Osteocyte (in vitro differentiated cells): ENCODE measurements around the gene ST3GAL3. TPM values are rescaled to one million over a fixed set of nuclear protein-coding genes. Genes with fewer than 3 reads are reported as not detected.

Experiments used
- DNase-seq: peaks from one replicate; pipeline ENCODE4 v3.0.0; 2021; ENCODE audit warnings: mixed read lengths; ENCODE audit not compliant: unreplicated experiment; ENCODE audit errors: extremely low spot score
- H3K27ac Mint-ChIP-seq: one replicate; pipeline ENCODE4 v1.8.0; 2021; ENCODE audit warnings: mild to moderate bottlenecking, mixed read lengths; ENCODE audit not compliant: unreplicated experiment
- H3K27me3 Mint-ChIP-seq: one replicate; pipeline ENCODE4 v1.8.0; 2021; ENCODE audit warnings: mixed read lengths; ENCODE audit not compliant: unreplicated experiment
- H3K36me3 Mint-ChIP-seq: one replicate; pipeline ENCODE4 v1.8.0; 2021; ENCODE audit warnings: mixed read lengths; ENCODE audit not compliant: unreplicated experiment
- H3K4me1 Mint-ChIP-seq: one replicate; pipeline ENCODE4 v1.8.0; 2021; ENCODE audit warnings: mixed read lengths; ENCODE audit not compliant: unreplicated experiment
- H3K4me3 Mint-ChIP-seq: one replicate; pipeline ENCODE4 v1.8.0; 2021; ENCODE audit warnings: mild to moderate bottlenecking, moderate library complexity, mixed read lengths; ENCODE audit not compliant: unreplicated experiment
- H3K9me3 Mint-ChIP-seq: one replicate; pipeline ENCODE4 v1.8.0; 2021; ENCODE audit warnings: mixed read lengths; ENCODE audit not compliant: unreplicated experiment
- CTCF ChIP-seq: fragments of 200-600 bp; sonication (generic); IDR thresholded peaks from 2 replicates; pipeline ENCODE4 v1.5.0; 2021; ENCODE audit warnings: antibody characterized with exemption, mild to moderate bottlenecking, moderate library complexity
- total RNA-seq: library from RNA; stranded (reverse); gene quantifications from 2 replicates; pipeline ENCODE4 v1.2.1, GENCODE V29; 2021

Gene ST3GAL3
- total RNA-seq, 1 donor from 2014 or later = 26.4 TPM

DNA sequence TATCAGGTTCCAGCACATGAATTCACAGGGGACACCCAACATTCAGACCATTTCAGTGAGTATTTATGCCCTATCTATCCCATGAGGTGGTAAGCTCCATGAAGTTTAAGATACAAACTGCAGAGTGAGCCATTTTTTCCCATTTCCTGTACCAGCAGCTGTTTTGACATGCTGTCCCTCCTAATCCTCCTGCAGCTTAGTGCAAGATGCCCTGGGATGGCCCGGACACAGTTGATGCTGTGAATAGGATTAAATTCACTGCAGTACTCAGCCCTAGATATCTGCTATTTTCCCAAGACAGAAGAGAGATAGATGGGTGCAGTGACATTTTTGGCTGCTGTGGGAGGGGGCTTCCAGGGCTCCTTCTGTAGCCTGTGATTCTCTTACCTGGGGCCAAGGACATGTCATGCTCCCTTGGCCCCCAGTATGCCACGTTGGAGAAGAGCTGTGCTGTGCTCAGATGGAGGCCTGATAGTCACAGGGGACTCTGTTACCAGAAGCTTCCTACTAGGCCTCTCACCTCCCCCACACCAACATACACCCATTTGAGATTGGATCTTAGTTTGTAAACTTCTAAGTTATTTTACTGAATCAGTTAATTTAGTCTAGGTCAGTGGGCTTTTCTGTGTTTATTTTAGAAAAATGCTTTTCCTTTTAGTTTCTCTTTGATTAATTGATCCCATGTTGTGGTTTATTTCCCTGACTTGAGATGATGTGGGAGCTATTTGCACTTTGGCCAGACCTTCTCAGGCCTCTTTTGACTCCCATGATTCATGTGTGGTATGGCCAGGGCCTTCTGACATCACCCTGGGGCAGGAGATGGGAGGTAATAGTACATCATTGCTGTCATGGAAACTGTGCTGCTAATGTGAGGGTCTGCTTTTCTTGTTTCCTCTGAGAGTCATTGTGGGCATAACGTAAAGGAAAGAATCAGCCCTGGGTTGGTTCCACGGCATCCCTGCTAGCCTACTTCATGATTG is 92.6 kb downstream of the ST3GAL3 start:
- no peak for TF ChIP-seq CTCF
- Mint-ChIP-seq H3K9me3 (no peaks in the 10 kb centered on the region), H3K4me3 (no peak overlapping the region), H3K4me1 (peaks cover 22% of the 10 kb centered on the region), H3K27me3 (no peaks in the 10 kb centered on the region), H3K27ac (peak overlapping the region; percentile 50), H3K36me3 (no peaks in the 10 kb centered on the region)
- DNase-seq = no peak

DNA sequence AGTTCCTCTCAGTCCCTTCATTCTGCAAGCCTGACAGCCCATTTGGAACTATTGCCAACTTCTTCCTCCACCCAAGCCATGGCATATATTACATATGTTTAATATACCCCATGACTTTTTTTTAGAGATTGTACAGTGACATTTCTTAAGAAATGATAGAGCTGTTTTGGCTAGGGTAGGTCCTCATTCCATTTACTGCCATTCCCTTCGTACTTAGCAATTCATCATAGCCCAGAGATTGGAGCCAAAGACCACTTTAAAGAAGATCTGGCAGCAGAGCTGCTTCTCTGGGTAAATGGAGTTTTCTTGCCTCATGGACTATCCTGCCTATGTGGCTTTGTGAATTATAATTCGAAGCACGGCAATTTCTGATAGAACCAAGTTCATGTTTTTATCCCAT is 93.4 kb downstream of the ST3GAL3 start:
- no peak for DNase-seq
- Mint-ChIP-seq H3K4me3 (no peak overlapping the region), H3K9me3 (no peaks in the 10 kb centered on the region), H3K36me3 (no peaks in the 10 kb centered on the region), H3K27ac (peak overlapping the region; percentile 2), H3K4me1 (peaks cover 21% of the 10 kb centered on the region), H3K27me3 (no peaks in the 10 kb centered on the region)
- TF ChIP-seq CTCF = no peak

DNA sequence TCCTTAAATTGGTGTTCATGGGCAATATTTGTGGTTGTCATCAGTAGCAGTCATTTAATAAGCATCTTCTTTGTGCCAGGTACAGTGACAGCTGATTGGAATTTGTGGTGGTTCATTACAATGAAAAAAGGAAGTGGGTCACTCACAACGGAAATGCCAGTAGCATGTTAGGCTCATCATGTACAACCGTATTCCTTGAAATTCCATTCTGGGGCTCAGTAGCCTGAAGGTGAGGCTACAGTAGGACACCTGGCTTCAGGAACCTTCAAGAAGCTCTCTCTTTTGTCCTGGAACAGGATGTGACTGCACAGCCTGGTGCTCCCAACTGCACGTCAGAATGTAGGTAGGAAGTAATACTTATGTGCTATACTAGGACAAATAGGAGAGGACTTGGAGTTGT is 93.9 kb downstream of the ST3GAL3 start:
- no peak for DNase-seq
- no peaks in the 10 kb centered on the region for H3K36me3 Mint-ChIP-seq
- H3K4me1 Mint-ChIP-seq = peaks cover 17% of the 10 kb centered on the region
- TF ChIP-seq CTCF = no peak
- H3K27me3 Mint-ChIP-seq = no peaks in the 10 kb centered on the region
- no peaks in the 10 kb centered on the region for H3K9me3 Mint-ChIP-seq
- no peak overlapping the region for H3K27ac Mint-ChIP-seq
- H3K4me3 Mint-ChIP-seq = no peak overlapping the region

- H3K9me3 Mint-ChIP-seq = no peaks in the 10 kb centered on the region
- peaks cover 2% of the 10 kb centered on the region for H3K36me3 Mint-ChIP-seq
- peaks cover 13% of the 10 kb centered on the region for H3K4me1 Mint-ChIP-seq
- no peaks in the 10 kb centered on the region for H3K27me3 Mint-ChIP-seq
- no peak overlapping the region for H3K27ac Mint-ChIP-seq
- no peak for DNase-seq
- TF ChIP-seq CTCF = no peak
- H3K4me3 Mint-ChIP-seq = no peak overlapping the region
Observed at GRCh38 chr1:43802356-43802980, 95.1 kb downstream of the ST3GAL3 start.

- peaks cover 13% of the 10 kb centered on the region for H3K4me1 Mint-ChIP-seq
- no peak for TF ChIP-seq CTCF
- H3K36me3 Mint-ChIP-seq = peaks cover 7% of the 10 kb centered on the region
- H3K4me3 Mint-ChIP-seq = no peak overlapping the region
- no peaks in the 10 kb centered on the region for H3K27me3 Mint-ChIP-seq
- no peak overlapping the region for H3K27ac Mint-ChIP-seq
- H3K9me3 Mint-ChIP-seq = peaks cover under 1% of the 10 kb centered on the region
- DNase-seq = no peak
Observed at GRCh38 chr1:43803105-43803504, 95.8 kb downstream of the ST3GAL3 start.
